ENCODE data around the gene BTBD9. TPM values are rescaled to one million over a fixed set of nuclear protein-coding genes. Genes with fewer than 3 reads are reported as not detected.

The BTBD9 gene
- total and polyA plus RNA-seq, 9 of the 15 experiments (the other 6 are each of a cell fraction or from before 2014, with no cell fraction given) = 0.08 to 1.6 (median 0.58) TPM

GRCh38 chr6:38648629-38649028 is 8.9 kb upstream of the BTBD9 start:
- CTCF ChIA-PET (ENCODE audit: low intra/inter-chr PET ratio) = no interaction called here
- POLR2A ChIA-PET = interaction anchor here (0.7 kb wide), 1 partner anchor 198 kb away, joined by 3 read pairs; no protein-coding TSS in a partner anchor
- H3K4me1 ChIP-seq (replicated peaks in 1 of 2; ENCODE audit: control insufficient read depth in 2 of 2, insufficient read depth in 2 of 2, low read length in 2 of 2) = no peaks in the 10 kb centered on the region
- FAIRE-seq (no peak), DNase-seq (ENCODE audit: extremely low read depth in 1 of 4, low spot score in 3 of 4) (no peak), ATAC-seq (no peak)
- no TSS peak for BruUV-seq (replicated peaks)
- no peaks in the 10 kb centered on the region; the same call in 1 of the 2 replicates for H3K9me3 ChIP-seq (replicated peaks; ENCODE audit: control insufficient read depth, insufficient read depth, low read depth, low read length)
- H3K27ac ChIP-seq (ENCODE audit: extremely low read depth, low read depth, low read length) = no peak overlapping the region
- no peaks in the 10 kb centered on the region for H3K79me2 ChIP-seq (ENCODE audit: control insufficient read depth, insufficient read depth, low read length)
- H2AFZ ChIP-seq (ENCODE audit: low read depth, low read length) = no peak overlapping the region
- H3K4me2 ChIP-seq (ENCODE audit: insufficient read depth, low read length) = no peak overlapping the region
- no peaks in the 10 kb centered on the region for H3K36me3 ChIP-seq (ENCODE audit: control insufficient read depth, insufficient read depth, low read length)
- H4K20me1 ChIP-seq (replicated peaks; ENCODE audit: control insufficient read depth, insufficient read depth, low read length) = no peaks in the 10 kb centered on the region
- in situ Hi-C loops (cut with MboI) (no loop called here), intact Hi-C loops (cut with micrococcal nuclease) (no loop called here)
- no peak overlapping the region for H3K4me3 ChIP-seq
- no peaks in the 10 kb centered on the region for H3K9me1 ChIP-seq (ENCODE audit: control insufficient read depth, insufficient read depth, low read length)
- peaks cover 4 to 7% of the 10 kb centered on the region in 2 experiments for H3K27me3 ChIP-seq (ENCODE audit: control insufficient read depth in 2 of 2, insufficient read depth in 2 of 2, low read length in 2 of 2)
- H3K9ac ChIP-seq (ENCODE audit: insufficient read depth in 1 of 2, low read depth in 2 of 2, low read length in 2 of 2) = no peak overlapping the region
- TF ChIP-seq PHB (CRISPR knock-in tag; IDR thresholded peaks at IDR 0.05) (no peak), BHLHE40 (IDR thresholded peaks at IDR 0.05; ENCODE audit: low read length) (no peak), SIN3A (IDR thresholded peaks at IDR 0.05; ENCODE audit: borderline replicate concordance in 2 of 2, control insufficient read depth in 1 of 2, low read depth in 2 of 2, low read length in 2 of 2) (no peak)

- in situ Hi-C loops (cut with MboI) (no loop called here), intact Hi-C loops (cut with micrococcal nuclease) (no loop called here)
- Histone ChIP-seq H3K9me3 (replicated peaks; ENCODE audit: control insufficient read depth, insufficient read depth, low read depth, low read length) (no peaks in the 10 kb centered on the region), H3K4me1 (replicated peaks in 1 of 2; ENCODE audit: control insufficient read depth in 2 of 2, insufficient read depth in 2 of 2, low read length in 2 of 2) (no peaks in the 10 kb centered on the region), H3K4me2 (ENCODE audit: insufficient read depth, low read length) (no peak overlapping the region), H3K4me3 (no peak overlapping the region), H4K20me1 (replicated peaks; ENCODE audit: control insufficient read depth, insufficient read depth, low read length) (no peaks in the 10 kb centered on the region), H3K27ac (ENCODE audit: extremely low read depth, low read depth, low read length) (no peak overlapping the region), H3K9me1 (ENCODE audit: control insufficient read depth, insufficient read depth, low read length) (no peaks in the 10 kb centered on the region), H2AFZ (ENCODE audit: low read depth, low read length) (no peak overlapping the region), H3K79me2 (ENCODE audit: control insufficient read depth, insufficient read depth, low read length) (no peaks in the 10 kb centered on the region), H3K9ac (ENCODE audit: insufficient read depth in 1 of 2, low read depth in 2 of 2, low read length in 2 of 2) (no peak overlapping the region), H3K36me3 (ENCODE audit: control insufficient read depth, insufficient read depth, low read length) (no peaks in the 10 kb centered on the region), H3K27me3 (ENCODE audit: control insufficient read depth in 2 of 2, insufficient read depth in 2 of 2, low read length in 2 of 2) (peaks cover 0 to 3% of the 10 kb centered on the region in 2 experiments; a peak in 3 of 5 replicates)
- DNase-seq (ENCODE audit: extremely low read depth in 1 of 4, low spot score in 3 of 4) (no peak), ATAC-seq (no peak), FAIRE-seq (no peak)
- ChIA-PET POLR2A (no interaction called here), CTCF (ENCODE audit: low intra/inter-chr PET ratio) (no interaction called here)
- TF ChIP-seq ZNF830 (CRISPR knock-in tag; IDR thresholded peaks at IDR 0.05) (no peak), RB1 (IDR thresholded peaks at IDR 0.05; ENCODE audit: low read depth) (no peak), MXI1 (IDR thresholded peaks at IDR 0.05; ENCODE audit: low read depth, low read length) (no peak), ZNF354B (CRISPR knock-in tag; IDR thresholded peaks at IDR 0.05) (no peak), NFIC (IDR thresholded peaks at IDR 0.05) (no peak), ZBED1 (IDR thresholded peaks at IDR 0.05) (no peak), KDM4B (IDR thresholded peaks at IDR 0.05; ENCODE audit: borderline replicate concordance in 2 of 2, low read depth in 1 of 2) (no peak)
- BruUV-seq (replicated peaks) = no TSS peak
- 1% methylated on average over 3 of the region's 3 CpGs for WGBS (ENCODE audit: insufficient coverage, low coverage, missing lambda C conversion rate)
Measured at GRCh38 chr6:38646166-38646878, 6.6 kb upstream of the BTBD9 start.
